Activated naive CD8-positive, alpha-beta T cell (primary cell): ENCODE measurements around the gene LBX1.
"Not testable (repeated sequence)": the region's sequence is repeated elsewhere in the genome, so short reads cannot be mapped to it uniquely, and the experiment has no call there.

Experiments
- H3K27ac Mint-ChIP-seq: one replicate; pipeline ENCODE4 v1.8.0; 2021; ENCODE audit warnings: mixed read lengths
- H3K27me3 Mint-ChIP-seq: one replicate; pipeline ENCODE4 v1.8.0; 2021; ENCODE audit warnings: mixed read lengths
- H3K36me3 Mint-ChIP-seq: one replicate; pipeline ENCODE4 v1.8.0; 2021; ENCODE audit warnings: mixed read lengths
- H3K4me1 Mint-ChIP-seq: one replicate; pipeline ENCODE4 v1.8.0; 2021; ENCODE audit warnings: low read depth, mixed read lengths
- H3K4me3 Mint-ChIP-seq: one replicate; pipeline ENCODE4 v1.8.0; 2021; ENCODE audit warnings: mild to moderate bottlenecking, mixed read lengths
- H3K9me3 Mint-ChIP-seq: one replicate; pipeline ENCODE4 v1.8.0; 2021; ENCODE audit warnings: low read depth, mixed read lengths

Gene LBX1

DNA sequence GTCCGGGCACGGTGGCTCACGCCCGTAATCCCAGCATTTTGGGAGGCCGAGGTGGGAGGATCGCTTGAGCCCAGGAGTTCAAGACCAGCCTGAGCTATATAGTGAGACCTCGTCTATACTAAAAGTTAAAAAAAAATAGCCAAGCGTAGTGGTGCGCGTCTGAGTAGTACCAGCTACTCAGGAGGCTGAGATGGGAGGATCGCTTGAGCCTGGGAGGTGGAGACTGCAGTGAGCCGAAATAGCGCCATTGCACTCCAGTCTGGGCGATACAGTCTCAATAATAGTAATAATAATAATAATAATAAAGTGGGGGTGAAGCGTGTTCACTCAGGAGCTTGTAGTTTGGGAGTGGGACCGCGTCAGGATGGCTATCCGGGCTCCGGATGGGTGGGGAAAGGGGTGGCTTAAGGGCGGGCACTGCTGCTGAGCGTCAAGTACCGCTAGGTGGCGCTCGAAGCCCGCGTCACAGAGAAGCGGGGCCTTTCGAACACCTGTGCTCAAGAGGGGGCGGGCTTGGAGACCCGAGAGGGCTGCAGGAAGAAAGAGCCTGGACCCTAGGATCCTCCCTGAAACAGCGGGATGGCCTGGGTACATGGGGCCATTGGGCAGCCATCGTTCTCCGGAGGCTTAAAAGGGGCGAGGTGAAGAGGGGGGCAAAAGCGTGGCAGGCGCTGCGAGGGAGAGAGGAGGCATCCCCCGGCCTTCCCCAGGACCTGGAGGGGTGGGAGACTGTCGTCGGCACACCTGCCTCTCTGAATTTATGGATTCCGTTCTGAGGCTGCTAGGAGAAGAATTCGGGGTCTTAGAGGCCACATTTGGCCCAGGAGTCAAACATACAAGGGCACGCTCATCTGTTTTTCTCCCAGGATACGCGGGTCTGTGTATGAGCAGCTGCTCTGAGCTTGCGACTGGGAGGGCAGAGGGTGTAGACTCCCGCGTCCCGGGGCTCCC is 14.5 kb downstream of the LBX1 start:
- H3K4me1 Mint-ChIP-seq, result peaks cover 33% of the 10 kb centered on the region
- H3K36me3 Mint-ChIP-seq, result no peaks in the 10 kb centered on the region
- H3K4me3 Mint-ChIP-seq, result peak overlapping the region; percentile 84
- peaks cover 46% of the 10 kb centered on the region for H3K27me3 Mint-ChIP-seq
- H3K9me3 Mint-ChIP-seq, result no peaks in the 10 kb centered on the region
- H3K27ac Mint-ChIP-seq, result no peak overlapping the region

DNA sequence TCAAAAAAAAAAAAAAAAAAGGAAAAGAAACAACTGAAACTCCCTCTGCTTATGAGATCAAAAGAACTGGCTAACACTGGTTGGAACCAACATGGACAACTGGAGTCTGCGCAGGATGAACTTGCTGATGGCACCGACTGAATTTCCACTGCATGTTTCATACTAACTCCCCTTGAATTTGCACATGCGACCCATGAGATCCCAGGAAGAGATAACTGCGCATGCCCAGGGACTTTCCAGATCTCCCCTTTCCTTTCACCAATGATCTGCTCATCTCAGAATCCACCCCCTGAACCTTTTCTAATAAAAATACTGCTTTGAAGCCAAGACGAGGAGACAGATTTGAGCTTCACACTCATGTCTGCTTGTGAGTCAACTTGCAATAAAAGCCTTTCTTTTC is 20.7 kb downstream of the LBX1 start:
- Mint-ChIP-seq H3K9me3 (no peaks in the 10 kb centered on the region), H3K36me3 (peaks cover 3% of the 10 kb centered on the region), H3K4me3 (no peak overlapping the region), H3K27me3 (peaks cover 34% of the 10 kb centered on the region), H3K27ac (no peak overlapping the region), H3K4me1 (no peaks in the 10 kb centered on the region)

DNA sequence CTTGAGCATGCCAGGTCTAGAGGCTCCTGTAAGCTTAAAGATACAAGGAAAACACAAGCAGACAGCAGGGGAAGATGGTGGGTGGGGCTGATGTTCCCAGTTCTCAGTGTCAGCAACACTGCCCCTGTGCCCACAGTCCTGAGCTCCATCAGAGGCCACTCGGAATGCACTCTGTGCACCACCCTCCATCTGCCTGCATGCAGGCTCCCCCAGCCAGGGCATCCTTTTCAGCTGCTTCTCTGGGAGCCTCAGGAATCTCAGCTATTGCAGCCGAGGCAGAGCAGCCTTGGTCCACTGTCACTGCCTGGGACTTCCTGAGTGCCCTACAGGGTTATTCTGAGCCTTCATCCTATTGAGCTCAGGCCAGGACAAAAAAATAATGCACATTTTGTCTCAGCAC is 22.2 kb downstream of the LBX1 start:
- H3K4me1 Mint-ChIP-seq, result no peaks in the 10 kb centered on the region
- peaks cover 28% of the 10 kb centered on the region for H3K27me3 Mint-ChIP-seq
- peaks cover 3% of the 10 kb centered on the region for H3K36me3 Mint-ChIP-seq
- H3K4me3 Mint-ChIP-seq, result no peak overlapping the region
- no peak overlapping the region for H3K27ac Mint-ChIP-seq
- H3K9me3 Mint-ChIP-seq, result no peaks in the 10 kb centered on the region

DNA sequence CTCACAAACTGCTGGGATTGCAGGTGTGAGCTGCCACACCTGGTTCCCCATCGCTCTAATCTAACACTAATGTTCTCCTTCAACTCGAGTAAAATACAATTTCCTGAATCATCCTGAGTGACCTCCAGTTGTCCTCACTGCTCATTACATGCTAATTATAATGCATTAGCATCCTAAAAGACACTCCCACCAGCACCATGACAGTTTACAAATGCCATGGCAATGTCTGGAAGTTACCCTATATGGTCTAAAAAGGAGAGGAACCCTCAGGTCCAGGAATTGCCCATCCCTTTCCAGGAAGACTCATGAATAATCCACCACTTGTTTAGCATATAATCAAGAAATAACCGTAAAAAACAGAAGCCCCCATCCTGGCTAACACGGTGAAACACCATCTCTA is 26.6 kb downstream of the LBX1 start:
- not testable (repeated sequence) for H3K4me1 Mint-ChIP-seq, H3K27ac Mint-ChIP-seq, H3K36me3 Mint-ChIP-seq, H3K9me3 Mint-ChIP-seq, H3K4me3 Mint-ChIP-seq
- peaks cover 13% of the 10 kb centered on the region for H3K27me3 Mint-ChIP-seq

DNA sequence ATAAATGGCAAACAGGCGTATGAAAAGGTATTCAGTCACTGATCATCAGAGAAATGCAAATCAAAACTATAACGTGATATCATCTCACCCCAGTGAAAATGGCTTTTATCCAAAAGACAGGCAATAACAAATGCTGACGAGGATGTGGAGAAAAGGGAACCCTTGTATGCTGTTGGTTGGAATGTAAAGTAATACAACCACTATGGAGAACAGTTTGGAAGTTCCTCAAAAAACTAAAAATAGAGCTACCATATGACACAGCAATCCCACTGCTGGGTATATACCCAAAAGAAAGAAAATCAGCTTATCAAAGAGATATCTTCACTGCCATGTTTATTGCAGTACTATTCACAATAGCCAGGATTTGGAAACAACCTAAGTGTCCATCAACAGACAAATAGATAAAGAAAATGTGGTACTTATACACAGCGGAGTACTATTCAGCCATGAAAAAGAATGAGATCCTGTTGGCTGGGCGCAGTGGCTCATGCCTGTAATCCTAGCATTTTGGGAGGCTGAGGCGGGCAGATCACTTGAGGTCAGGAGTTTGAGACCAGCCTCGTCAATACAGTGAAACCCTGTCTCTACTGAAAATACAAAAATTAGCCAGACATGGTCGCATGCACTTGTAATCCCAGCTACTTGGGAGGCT is 30.8 kb downstream of the LBX1 start:
- H3K36me3 Mint-ChIP-seq, H3K4me3 Mint-ChIP-seq, H3K9me3 Mint-ChIP-seq, H3K27ac Mint-ChIP-seq, H3K4me1 Mint-ChIP-seq, H3K27me3 Mint-ChIP-seq: not testable (repeated sequence)

DNA sequence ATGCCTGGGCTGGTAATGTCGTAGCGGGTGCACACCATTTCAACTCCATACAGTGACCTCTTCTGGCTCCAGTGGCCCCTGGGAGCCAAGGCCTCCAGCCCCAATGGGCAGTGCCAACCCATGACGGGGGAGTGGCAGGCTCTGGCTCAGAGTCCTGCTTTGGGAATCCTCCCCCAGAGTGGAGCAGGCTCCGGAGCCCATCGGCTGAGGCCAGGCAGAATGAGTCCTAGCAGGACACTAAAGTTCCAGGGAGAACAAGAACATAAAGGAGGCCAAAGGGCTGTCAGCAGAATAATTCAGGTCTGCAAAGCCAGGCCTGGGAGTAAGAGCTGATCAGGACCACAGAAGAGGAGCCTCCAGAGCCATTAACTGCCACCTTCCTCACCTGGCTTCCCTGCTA is 33.3 kb downstream of the LBX1 start:
- Mint-ChIP-seq H3K4me1 (peaks cover 3% of the 10 kb centered on the region), H3K36me3 (no peaks in the 10 kb centered on the region), H3K9me3 (no peaks in the 10 kb centered on the region), H3K4me3 (no peak overlapping the region), H3K27ac (no peak overlapping the region), H3K27me3 (peaks cover 7% of the 10 kb centered on the region)

DNA sequence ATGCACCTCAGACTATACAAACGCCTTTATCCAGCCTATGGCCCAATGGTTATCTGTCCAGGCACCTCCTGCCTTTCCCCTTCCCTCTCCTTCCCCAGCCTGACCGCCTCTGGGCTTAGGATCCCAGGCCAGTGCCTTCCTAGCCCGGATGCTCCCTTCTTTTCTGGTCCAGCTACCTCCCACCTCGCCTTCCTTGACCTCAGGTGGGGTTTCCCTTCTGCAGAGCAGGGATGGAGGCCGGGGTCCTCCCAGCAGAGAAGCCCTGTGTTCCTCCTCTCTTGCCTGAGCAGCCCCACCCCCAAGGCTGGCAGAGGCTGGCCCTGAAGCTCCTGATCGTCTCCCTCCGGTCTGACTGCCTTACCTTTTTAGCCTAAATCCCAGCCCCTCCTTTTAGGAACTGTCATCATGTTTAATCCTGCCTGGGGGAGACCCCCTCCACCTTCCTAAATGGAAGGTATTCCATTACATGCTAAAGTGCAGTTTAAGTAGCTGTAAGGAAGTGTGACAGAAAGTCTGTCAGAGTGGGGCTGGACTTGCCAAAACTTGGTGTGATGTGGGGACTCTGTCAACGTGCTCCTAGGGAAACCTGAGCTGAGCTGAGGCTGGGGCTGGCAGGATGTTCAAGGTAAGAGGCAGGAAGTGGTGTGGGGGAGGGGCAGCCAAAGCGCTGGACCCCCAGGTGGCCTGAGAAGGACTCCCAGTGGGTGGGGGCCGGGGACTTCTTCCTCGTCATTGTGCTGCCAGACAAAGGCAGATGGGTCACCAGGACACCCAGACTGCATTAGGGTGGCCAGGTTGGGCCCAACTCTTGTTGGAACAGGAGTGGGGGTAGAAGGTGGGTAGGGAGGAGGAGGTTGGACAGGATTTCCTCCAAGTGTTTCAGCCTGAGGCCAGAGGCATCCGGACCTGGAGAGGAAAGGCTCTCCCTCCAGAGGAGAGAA is 39.5 kb downstream of the LBX1 start:
- Mint-ChIP-seq H3K9me3 (no peaks in the 10 kb centered on the region), H3K27ac (no peak overlapping the region), H3K4me1 (peaks cover 7% of the 10 kb centered on the region), H3K27me3 (peaks cover 6% of the 10 kb centered on the region), H3K36me3 (no peaks in the 10 kb centered on the region), H3K4me3 (no peak overlapping the region)

DNA sequence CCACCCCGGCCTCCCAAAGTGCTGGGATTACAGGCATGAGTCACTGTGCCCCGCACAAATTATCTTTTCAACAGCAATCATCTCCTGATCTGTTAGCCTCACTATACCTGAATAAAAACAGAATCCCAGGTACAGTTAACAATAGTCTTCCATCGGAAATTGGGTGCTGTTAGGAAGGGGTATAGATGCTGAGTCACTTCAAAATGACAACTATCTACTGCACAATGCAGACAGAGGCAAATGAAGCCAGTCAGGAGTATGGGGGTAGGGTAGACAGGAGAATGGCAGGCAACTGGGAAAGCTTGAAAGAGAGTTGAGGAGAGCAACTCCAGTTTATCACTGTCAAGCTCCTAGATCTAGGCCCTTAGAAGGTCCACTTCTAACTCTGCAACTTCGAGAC is 40.3 kb downstream of the LBX1 start:
- Mint-ChIP-seq H3K27ac (no peak overlapping the region), H3K9me3 (no peaks in the 10 kb centered on the region), H3K27me3 (peaks cover 6% of the 10 kb centered on the region), H3K4me3 (no peak overlapping the region), H3K4me1 (peaks cover 7% of the 10 kb centered on the region), H3K36me3 (no peaks in the 10 kb centered on the region)

DNA sequence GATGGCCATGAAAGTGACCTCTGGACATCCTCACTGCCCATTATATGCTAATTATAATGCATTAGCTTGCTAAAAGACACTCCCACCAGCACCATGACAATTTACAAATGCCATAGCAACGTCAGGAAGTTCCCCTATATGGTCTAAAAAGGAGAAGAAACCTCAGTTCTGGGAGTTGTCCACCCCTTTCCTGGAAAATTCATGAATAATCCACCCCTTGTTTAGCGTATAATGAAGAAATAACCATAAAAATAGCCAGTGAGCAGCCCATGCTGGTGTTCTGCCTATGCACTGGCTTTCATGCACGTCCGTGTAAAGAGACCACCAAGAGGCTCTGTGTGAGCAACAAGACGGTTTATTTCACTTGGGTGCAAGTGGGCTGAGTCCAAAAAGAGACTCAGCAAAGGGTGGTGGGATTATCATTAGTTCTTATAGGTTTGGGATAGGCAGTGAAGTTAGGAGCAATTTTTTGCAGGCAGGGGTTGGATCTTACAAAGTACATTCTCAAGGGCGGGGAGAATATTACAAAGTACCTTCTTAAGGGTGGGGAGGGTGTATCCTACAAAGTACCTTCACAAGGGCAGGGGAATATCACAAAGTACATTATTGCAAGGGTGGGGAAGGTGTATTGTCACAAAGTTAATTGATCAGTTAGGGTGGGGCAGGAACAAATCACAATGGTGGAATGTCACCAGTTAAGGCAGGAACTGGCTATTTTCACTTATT is 45.6 kb downstream of the LBX1 start:
- no peaks in the 10 kb centered on the region for H3K9me3 Mint-ChIP-seq
- no peak overlapping the region for H3K27ac Mint-ChIP-seq
- no peaks in the 10 kb centered on the region for H3K4me1 Mint-ChIP-seq

DNA sequence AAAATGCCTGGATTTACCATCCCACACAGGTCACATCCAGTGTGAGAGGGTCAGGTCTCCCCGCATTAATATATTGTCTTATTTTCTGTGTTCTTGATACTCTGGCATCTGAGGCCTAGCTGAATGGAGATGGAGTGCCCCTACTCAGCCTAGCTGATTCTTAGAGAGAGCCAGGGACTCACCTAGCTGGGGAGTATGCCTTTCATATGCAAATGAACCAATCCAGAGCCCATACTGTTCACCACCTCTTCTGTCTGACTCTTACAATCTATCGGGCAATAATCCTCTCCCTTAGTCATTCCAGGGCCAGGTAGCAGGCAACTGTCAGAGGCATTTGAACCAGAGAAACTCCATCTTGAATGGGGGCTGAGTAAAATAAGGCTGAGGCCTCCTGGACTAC is 46.3 kb downstream of the LBX1 start:
- no peak overlapping the region for H3K27ac Mint-ChIP-seq
- H3K27me3 Mint-ChIP-seq, result peaks cover 11% of the 10 kb centered on the region
- H3K9me3 Mint-ChIP-seq, result no peaks in the 10 kb centered on the region
- H3K4me1 Mint-ChIP-seq, result no peaks in the 10 kb centered on the region
- H3K4me3 Mint-ChIP-seq, result no peak overlapping the region
- no peaks in the 10 kb centered on the region for H3K36me3 Mint-ChIP-seq

More for the DNA sequence above, 45.6 kb downstream of the LBX1 start:
- no peaks in the 10 kb centered on the region for H3K36me3 Mint-ChIP-seq
- H3K4me3 Mint-ChIP-seq, result no peak overlapping the region
- peaks cover 11% of the 10 kb centered on the region for H3K27me3 Mint-ChIP-seq
